Stimulated activated CD4-positive, alpha-beta T cell treated with anti-CD3 and anti-CD28 coated beads, Interleukin-1b, Interleukin-23, amount 100 ng/mL, for 4 hours (primary cell): Measurements from ENCODE around the gene GCFC2.
"Not testable (repeated sequence)": the region's sequence is repeated elsewhere in the genome, so short reads cannot be mapped to it uniquely, and the experiment has no call there.

Experiments
- DNase-seq, 2 donors: peaks; one replicate each; pipeline ENCODE4 v3.0.0-alpha.2; 2020; ENCODE audit warnings: low read depth in 2 of 2

The GCFC2 gene

DNA sequence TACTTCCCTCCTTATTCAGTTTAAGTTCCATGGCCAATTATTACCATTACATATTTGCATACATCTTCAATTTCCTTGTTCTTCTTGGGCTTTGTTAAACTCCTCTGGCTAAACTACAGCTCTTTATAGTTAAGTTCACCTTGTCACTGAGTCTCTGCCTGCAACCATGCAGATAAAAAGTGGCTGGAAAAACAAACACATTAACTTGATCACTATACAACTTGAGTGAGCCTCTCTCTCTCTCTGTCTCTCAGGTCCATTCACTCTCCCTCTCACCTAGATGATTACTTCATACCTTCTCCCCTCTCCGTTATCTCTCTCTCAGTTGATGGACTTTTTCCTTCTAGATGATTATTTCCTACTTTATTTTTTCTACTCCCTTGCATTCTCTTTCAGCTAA is 30.3 kb downstream of the GCFC2 start:
- DNase-seq, result no peak

DNA sequence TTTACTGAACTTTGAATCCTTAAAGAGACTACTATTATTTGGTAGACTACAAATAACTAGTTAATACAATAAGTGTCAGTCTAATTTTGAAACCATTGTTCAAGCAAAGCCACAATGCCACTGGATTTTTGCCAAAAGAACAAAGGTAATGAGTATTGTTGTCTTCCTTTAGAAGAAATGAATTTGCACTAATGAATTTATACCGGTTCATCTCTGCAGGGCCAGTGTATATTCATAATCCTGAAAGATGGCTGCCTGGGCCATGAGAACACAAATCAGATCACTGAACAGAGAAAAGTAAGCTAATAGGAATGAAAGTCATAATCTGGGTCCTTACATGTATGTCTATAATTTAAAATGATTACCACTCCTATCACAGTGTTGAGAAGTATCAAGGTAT is 31.2 kb downstream of the GCFC2 start:
- DNase-seq, result no peak

DNA sequence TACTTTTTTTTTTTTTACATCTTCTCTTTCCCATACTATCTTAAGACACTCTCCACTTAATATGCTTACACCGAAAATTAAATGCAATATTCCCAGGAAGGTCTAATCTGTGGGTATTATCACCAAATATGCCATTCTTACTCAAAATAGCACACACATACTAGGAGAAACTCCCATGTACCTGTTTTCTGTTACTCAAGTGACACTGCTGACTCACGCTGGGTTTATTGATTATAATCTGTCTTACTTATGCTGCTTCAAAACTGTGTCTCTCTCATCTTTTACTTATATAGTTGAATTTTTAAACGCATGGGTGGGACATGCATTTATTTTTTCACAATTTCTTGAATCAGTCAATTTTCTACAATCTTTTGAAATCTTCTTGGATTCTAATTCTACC is 34.3 kb downstream of the GCFC2 start:
- DNase-seq, result no peak

DNA sequence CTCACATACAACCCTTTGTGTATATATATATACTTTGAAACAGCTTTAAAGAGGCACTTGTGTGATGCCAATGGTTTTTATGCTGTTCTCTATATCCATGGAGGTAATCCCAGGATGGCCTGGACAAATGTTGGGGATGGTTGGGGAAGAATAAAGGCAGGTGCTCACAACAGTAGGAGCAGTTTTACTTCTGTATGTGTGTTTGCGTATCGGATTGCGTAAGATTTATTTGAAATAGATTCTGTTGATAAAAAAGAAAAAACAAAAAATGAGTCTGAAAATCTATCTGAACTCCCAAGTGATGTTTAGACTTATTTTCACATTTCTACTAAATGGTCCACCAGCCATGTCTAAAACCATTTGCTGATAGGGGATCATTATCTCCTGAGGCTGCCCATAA is 34.8 kb downstream of the GCFC2 start:
- no peak for DNase-seq

DNA sequence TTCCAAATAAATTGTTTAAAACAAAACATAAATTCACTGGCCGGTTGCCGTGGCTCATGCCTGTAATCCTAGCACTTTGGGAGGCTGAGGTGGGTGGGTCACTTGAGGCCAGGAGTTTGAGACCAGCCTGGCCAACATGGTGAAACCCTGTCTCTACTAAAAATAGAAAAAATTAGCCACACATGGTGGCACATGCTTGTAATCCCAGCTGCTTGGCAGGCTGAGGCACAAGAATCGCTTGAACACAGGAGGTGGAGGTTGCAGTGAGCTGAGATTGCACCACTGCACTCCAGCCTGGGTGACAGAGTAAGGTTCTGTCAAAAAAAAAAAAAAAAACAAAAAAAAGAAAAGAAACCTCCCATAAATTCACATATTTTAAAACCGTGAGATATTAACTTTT is 35.3 kb downstream of the GCFC2 start:
- not testable (repeated sequence) for DNase-seq

DNA sequence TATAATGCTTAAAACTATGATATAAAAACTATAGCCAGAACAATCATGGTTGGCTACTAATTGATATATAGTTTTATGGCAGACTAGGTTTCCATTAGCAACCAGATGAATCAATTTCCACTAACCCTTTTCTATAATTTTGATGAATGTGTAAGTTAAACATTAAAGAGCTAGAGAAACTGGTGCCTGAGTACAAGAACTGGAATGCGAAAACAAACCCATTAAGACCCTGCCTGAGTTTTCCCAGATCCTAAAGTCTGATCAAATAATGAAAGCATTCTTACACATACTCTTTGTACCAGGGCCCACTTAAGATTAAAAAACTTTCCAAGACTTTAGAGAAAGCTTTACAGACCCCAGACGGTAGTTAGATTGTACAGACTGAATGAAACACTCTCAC is 42.8 kb downstream of the GCFC2 start:
- DNase-seq, result no peak

DNA sequence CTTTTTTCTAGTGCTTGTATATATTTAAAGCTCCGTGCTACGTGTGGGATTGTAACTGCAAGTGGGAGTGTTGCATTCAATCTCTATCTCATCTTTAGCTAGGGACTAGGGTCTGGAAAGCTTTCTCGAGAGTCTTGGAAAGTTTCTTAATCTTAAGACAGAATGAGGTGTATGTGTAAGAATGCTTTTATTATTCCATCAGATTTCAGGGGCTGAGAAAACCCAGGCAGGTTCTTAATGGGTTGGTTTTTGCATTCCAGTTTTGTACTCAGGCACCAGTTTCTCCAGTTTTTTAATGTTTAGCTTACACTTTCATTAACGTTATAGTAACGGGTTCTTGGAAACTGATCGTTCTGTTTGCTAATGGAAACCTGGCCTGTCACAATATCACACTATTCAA is 43.8 kb downstream of the GCFC2 start:
- DNase-seq, result no peak

DNA sequence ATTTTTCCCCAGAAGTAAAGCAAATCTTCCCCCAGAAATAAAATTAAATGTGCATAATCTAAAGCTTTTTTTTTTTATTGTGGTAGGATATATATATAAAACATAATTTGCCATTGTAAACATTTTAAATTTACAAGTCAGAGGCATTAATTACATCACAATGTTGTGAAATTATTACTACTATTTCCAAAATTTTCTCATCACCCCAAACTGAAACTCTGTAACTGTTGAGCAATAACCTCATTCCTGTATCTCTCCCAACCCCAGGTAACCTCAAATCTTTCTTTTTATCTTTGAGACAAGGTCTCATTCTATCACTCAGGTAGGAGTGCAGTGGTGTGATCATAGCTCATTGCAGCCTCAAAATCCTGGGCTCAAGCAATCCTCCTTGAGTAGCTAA is 52.9 kb downstream of the GCFC2 start:
- no peak for DNase-seq

DNA sequence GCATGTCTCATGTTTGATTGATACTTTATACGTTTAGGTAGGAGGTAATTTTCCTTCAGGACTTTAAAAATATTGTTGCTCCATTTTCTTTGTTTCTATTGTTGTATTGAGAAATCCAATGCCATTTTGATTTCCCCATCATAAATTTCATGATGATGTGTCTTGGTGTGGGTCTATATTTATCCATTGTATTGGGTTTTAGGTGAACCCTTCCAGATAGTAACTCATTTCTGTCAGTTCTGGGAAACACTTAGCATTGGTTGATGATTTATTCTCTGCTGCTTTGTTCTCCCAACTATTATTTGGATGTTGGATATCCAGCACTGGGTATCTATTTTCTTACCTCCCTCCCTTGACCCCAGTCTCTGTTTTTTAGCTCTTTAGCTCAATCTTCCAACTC is 54.2 kb downstream of the GCFC2 start:
- no peak for DNase-seq

DNA sequence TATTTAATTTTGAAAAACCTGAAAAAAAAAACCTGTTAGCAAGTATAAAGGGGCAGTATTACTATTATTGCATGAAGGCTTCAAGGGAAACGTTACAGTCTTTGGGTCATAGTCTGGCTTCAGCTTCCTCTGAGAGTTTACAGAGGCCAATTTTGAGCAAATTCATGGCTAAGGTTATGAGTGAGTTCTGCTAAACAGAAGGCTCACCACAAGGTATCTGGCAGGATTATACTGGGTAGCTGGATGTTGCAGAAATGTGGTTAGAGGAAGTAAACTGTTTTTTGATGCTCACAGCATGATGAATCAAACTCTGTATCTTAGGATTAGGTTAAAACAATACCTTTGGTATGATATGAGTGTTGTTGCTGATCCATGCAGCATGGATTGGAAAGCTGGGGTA is 54.9 kb downstream of the GCFC2 start:
- no peak for DNase-seq

DNA sequence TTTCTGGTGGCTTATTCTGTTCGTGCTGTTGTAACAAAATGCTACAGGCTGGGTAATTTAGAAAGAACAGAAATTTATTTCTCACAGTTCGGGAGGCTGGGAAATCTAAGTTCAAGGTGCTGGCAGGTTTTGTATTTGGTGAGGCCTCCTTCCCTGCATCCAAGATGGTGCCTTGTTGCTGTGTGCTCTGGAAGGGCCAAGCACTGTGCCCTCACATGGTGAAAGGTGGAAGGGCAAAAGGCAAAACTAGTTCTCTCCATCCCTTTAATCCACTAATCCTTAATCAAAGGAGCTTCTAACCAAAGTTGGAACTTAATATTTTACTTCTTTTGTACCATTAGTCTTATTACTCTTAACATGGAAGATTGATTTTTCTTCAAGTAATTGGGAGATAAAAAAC is 56.7 kb downstream of the GCFC2 start:
- DNase-seq, result no peak

DNA sequence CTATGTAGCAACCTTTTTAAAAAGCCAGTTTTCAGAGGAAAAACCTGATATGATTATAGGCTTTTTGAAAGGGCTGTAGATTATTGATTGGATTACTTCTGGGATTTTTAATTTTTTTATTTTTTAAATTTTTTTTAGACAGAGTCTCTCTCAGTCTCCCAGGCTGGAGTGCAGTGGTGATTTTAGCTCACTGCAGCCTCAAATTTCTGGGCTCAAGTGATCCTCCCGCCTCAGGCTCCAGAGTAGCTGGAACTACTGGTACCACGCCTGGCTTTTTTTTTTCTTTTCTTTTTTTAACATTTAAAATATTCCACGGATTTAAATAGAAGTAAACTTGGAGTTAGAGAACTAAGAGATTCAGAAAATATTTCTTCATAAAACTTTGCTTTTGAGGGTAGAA is 62.9 kb downstream of the GCFC2 start:
- DNase-seq, result no peak

DNA sequence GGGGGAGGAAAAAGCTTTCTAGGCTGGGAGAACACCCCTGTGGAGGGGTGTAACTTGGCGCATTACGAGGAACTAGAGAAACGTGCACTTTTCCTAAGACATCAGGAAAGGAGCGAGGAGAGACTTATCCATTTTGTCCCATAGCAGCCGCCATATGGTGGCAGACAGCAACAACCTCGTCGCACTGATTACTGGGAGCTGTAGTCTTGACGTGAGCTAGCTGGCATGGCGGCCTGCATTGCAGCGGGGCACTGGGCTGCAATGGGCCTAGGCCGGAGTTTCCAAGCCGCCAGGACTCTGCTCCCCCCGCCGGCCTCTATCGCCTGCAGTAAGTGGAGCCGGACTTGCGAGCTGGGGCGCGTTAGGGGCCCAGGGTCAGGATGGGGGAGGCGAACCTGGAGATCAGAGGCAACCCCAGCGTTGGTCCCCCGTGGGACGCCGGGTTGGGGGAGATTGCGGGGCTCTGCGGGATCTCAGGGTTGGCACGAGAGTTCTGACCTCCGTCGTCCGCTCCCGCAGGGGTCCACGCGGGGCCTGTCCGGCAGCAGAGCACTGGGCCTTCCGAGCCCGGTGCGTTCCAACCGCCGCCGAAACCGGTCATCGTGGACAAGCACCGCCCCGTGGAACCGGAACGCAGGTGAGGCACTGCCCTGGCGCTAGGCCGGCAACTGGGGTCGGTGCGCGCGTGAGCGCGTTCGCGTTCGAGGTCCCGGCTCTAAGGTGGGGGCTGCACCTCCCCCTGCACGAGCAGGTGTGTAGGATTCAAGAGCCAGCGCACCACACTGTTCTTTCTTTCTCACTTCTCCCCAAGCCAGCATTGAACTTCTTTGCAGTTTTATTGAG is 63.9 kb downstream of the GCFC2 start, which contains the start of gene MRPL19:
TSS of gene MRPL19 (plus strand) at position 201 of the 843 bp plus-strand sequence. CDS start at position 226, 25 bp downstream.
- peak; percentile 52 to 66 for DNase-seq

DNA sequence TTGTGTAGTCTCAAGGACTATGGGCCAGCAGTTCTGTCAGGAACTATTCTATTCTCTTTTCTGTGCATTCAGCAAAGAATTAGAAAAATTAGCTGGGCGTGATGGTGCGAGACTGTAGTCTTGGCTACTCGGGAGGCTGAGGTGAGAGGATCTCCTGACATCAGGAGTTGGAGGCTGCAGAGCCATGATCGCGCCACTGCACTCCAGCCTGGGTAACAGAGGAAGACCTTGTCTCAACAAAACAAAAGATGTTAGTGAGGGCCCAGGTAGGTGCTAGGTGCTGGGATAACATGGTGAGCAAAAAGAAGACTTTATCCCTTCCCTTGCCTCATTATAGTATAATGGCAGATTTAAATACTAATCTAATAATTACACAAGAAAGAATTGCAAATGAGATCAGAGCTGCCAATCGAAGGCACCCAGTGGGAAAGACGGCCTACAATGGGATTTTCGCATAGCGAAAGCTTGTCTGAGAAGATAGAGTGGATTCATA is 64.6 kb downstream of the GCFC2 start:
- DNase-seq, result no peak

DNA sequence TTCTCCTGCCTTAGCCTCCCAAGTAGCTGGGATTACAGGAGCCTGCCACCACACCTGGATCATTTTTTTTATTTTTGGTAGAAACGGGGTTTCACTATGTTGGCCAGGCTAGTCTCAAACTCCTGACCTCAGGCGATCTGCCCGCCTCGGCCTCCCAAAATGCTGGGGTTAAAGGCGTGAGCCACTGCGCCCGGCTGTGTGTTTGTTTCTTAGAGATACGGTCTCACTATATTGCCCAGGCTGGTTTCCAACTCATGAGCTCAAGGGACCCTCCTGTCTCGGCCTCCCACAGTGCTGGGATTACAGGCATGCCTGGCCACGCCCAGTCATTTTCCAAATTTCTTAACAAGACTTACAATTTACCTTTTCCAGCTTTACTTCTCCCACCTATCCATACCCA is 65.1 kb downstream of the GCFC2 start:
- no peak for DNase-seq

DNA sequence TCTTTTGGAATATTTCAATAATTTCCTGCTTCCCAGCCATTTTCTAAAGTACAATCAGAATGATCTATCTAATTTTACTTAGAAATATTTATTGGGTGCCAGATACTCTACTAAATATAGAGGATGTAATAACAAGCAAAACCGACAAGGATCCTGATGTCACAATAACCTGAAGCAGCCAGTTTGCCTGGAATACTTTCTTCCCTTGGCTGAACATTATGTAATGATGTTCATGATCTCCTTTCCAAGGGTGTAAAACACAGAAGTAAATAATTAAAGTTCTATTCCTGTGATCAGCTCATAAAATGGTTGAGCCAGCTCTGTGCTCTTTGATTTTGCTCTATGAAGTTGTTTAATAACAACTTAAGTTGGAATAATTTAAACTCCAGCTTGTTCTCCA is 66.7 kb downstream of the GCFC2 start:
- no peak for DNase-seq

DNA sequence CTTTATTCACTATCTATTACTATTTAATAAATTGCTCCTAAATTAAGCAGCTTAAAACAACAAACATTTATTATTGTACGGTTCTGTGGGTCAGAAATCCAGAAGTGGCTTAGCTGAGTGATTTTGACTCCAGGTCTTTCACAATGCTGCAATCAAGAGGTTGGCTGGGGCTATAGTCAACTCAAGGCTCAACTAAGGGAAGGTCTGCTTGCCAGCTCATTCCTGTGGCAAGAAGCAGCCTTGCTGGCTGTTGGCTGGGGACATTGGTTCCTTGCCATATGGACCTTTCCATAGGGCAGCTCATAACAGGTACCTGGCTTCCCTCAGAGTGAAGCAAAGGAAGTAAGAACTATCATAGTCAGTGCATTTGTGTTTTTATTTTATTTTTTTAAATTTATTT is 69.1 kb downstream of the GCFC2 start:
- no peak for DNase-seq

DNA sequence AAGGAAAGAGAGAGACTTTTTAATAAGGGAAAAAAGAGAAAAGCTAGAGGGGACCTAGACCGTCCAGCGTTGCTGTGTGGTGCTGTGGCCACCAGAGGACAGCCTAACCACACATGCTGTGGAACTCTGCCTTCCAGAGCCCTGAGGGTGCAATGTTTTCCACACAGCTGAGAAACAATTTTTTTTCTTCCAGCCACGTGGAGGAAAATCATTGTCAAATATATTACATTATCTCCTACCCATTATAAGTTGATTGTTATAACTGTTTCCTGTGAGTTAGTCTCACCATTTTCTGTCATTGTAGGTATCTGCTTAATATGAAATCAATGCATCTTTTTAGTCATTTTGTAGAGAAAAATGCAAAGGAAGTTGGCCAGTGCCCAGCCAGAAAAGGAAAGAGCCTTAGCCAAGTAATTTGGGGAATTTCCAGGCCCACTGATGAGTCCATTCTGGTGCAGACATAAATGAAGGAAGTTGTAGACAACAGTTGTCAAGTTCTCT is 70.0 kb downstream of the GCFC2 start:
- peak; percentile 28 to 47 for DNase-seq

DNA sequence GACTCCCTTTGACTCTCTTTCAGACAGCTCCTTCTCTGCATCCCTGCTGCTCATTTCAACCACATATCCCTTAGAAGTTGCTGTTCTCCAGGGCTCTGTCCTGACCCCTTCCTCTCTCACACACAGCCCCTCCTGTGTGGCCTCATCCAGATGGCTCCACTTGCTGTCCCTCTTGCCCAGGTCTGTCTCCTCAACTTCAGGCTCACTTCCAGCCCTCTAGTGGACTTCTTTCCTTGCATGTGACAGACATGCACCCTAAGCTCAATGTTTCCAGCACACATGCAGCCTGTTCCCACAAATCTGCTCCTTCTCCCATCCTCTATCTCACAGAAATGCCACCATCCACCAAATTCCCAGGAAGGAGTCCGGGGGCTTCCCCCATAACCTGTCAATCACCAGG is 73.1 kb downstream of the GCFC2 start:
- DNase-seq, result no peak

DNA sequence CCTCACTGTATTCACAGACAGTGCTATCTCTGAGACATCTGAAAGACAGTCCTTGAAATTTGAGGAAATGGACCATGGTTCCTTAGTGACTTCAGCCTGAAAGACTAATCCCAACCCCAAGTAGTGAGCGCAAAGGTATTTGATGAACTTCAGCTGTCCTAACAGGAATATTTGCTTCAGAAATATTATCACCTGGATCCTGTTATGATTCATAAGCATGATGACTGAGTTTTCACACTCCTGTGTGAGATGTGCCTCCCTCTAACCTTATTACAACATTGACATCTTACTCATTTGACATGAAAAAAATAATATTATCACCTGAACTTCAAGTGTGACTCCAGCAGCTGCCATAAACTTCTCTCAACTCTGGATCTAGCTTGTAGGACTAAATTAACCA is 75.8 kb downstream of the GCFC2 start:
- no peak for DNase-seq

DNA sequence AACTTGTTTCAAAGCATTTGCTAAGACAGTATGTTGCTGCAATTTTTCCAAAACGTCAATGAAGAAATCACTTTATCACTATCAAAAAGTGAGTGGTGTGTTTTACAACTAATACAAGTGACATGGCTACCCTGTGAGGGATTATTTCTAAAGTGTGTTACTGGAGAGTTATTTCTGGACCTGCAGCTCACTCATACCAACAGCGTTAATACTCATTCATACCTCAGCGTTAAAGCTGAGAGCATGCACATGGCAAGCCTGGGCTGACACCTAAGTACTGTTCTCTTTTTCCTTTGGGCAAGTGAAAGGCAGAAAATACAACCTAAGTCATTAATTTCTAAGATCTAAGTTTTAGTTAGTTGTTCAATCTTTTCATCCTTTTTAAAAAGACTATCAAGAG is 77.1 kb downstream of the GCFC2 start:
- no peak for DNase-seq

DNA sequence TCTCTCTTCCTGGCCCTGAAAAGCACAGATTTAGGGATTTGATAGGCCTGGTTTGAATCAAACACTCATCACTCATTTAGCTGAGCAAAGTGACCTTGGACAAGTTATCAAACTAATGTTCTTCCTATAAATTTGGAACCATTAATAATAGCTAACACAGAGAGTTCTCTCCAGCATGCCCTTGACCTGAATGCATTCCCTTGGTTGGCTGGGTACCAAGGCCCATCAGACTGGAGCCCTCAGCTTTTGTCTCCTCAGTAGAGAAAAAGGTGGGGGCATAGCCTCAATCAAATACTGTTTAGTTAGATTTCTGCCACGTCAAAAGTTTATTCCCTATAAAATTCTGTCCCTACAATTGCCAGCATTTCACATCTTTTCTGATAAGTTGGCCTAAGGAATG is 77.9 kb downstream of the GCFC2 start:
- no peak for DNase-seq

DNA sequence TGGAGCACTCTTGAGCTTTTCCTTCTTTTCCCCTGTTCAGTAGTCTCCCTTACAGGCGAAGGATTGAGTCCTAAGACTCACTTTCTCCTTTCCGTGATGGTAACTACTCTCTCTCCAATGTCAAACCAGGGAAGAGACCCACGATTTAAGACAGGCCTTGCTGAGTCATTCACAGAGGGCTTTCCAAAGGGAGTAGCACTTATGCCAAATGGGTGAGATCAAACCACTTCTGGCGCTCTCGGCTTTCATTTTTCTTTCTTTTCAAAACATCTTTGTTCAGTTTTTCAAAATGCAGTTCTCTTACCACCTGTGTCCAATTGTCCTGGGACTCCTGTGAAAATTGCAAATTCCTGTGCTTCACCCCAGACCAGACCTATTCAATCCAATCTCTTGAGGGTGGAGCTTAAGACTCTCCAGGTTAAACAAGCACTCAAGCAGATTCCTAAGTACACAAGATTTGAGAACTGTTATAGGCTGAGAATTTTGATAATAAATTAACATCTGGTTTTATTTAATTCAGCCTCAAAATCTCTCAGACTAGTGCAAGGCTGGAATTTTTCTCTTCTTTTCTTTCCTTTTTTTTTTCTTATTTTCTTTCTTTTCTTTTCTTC is 78.5 kb downstream of the GCFC2 start:
- no peak for DNase-seq
